SU-DHL-6 (cell line): Measurements from ENCODE around the gene INO80B.

Source experiments
- H2AFZ ChIP-seq: fragments of 200-600 bp; sonication (generic); 2 replicates; pipeline ENCODE4 v1.6.1; 2014; ENCODE audit warnings: low read depth, mild to moderate bottlenecking, moderate library complexity, mixed read lengths, antibody characterized with exemption, low read length; ENCODE audit not compliant: severe bottlenecking
- H3F3A ChIP-seq: fragments of 200-600 bp; shearing (Covaris generic); 2 replicates; pipeline ENCODE4 v1.6.0; 2016; ENCODE audit warnings: antibody characterized with exemption, mild to moderate bottlenecking; ENCODE audit not compliant: insufficient read depth
- H3K27ac ChIP-seq: fragments of 200-600 bp; sonication (generic); 2 replicates; pipeline ENCODE4 v1.5.1; 2016; ENCODE audit warnings: low read depth, mild to moderate bottlenecking, low read length, moderate library complexity, mixed read lengths
- H3K27me3 ChIP-seq: fragments of 200-600 bp; sonication (generic), shearing (Covaris generic); 2 replicates; pipeline ENCODE4 v1.6.0; 2014; ENCODE audit warnings: mild to moderate bottlenecking, low read length
- H3K36me3 ChIP-seq: fragments of 200-600 bp; sonication (generic); 2 replicates; pipeline ENCODE4 v1.6.1; 2014; ENCODE audit warnings: mild to moderate bottlenecking, low read length, mixed read lengths
- H3K4me2 ChIP-seq: fragments of 300-600, 200-600 bp; shearing (Covaris generic), sonication (generic); 2 replicates; pipeline ENCODE4 v1.6.0; 2014; ENCODE audit warnings: low read length, low read depth, mild to moderate bottlenecking; ENCODE audit not compliant: poor library complexity, severe bottlenecking
- H3K4me3 ChIP-seq: fragments of 200-600 bp; sonication (generic); 2 replicates; pipeline ENCODE4 v1.5.1; 2014; ENCODE audit warnings: antibody characterized with exemption, low read length, mild to moderate bottlenecking, mixed read lengths; ENCODE audit not compliant: insufficient read depth, poor library complexity, severe bottlenecking
- H3K79me2 ChIP-seq: fragments of 200-600 bp; sonication (generic); 2 replicates; pipeline ENCODE4 v1.6.1; 2014; ENCODE audit warnings: mild to moderate bottlenecking, low read length, moderate library complexity; ENCODE audit not compliant: insufficient read depth
- H3K9ac ChIP-seq: fragments of 200-600 bp; sonication (generic); 2 replicates; pipeline ENCODE4 v1.7.0; 2014; ENCODE audit warnings: mild to moderate bottlenecking, low read length
- H3K9me2 ChIP-seq: fragments of 200-600 bp; sonication (generic); replicated peaks from 2 replicates; pipeline ENCODE4 v1.6.1; 2014; ENCODE audit warnings: low read length; ENCODE audit not compliant: insufficient read depth
- H3K9me3 ChIP-seq: fragments of 200-600 bp; sonication (generic); 2 replicates; pipeline ENCODE4 v1.6.1; 2014; ENCODE audit warnings: low read length, mixed read lengths; ENCODE audit not compliant: insufficient read depth
- H4K20me1 ChIP-seq: fragments of 200-600 bp; sonication (generic); 2 replicates; pipeline ENCODE4 v1.6.1; 2014; ENCODE audit warnings: low read depth, mild to moderate bottlenecking, antibody characterized with exemption, low read length, moderate library complexity, mixed read lengths
- CTCF ChIP-seq: fragments of 200-600 bp; sonication (generic); IDR thresholded peaks from one replicate; pipeline ENCODE4 v1.5.1; 2017; ENCODE audit warnings: antibody characterized with exemption, mild to moderate bottlenecking, low read length, moderate library complexity; ENCODE audit not compliant: insufficient read depth, poor library complexity, severe bottlenecking
- EZH2phosphoT487 ChIP-seq: fragments of 200-600 bp; sonication (generic), shearing (Covaris generic); conservative IDR thresholded peaks from 2 replicates; pipeline ENCODE4 v1.6.1; 2018; ENCODE audit warnings: mild to moderate bottlenecking, antibody characterized with exemption, low read length, moderate library complexity, mixed read lengths

The INO80B gene

GRCh38 chr2:74444498-74445318 lies 10.2 kb upstream of the INO80B start:
- TF ChIP-seq EZH2phosphoT487 (no peak), CTCF (no peak)
- H3K36me3 ChIP-seq, result no peaks in the 10 kb centered on the region
- no peaks in the 10 kb centered on the region for H4K20me1 ChIP-seq
- no peak overlapping the region for H3K4me2 ChIP-seq
- H2AFZ ChIP-seq, result no peak overlapping the region
- H3K27me3 ChIP-seq, result no peaks in the 10 kb centered on the region
- no peaks in the 10 kb centered on the region for H3K9me2 ChIP-seq
- no peak overlapping the region for H3K27ac ChIP-seq
- no peaks in the 10 kb centered on the region for H3K9me3 ChIP-seq
- H3K79me2 ChIP-seq, result no peaks in the 10 kb centered on the region
- H3K4me3 ChIP-seq, result no peak overlapping the region
- H3F3A ChIP-seq, result no peaks in the 10 kb centered on the region
- no peak overlapping the region for H3K9ac ChIP-seq

- no peak for TF ChIP-seq CTCF
- TF ChIP-seq EZH2phosphoT487, result no peak
- no peaks in the 10 kb centered on the region for H3K36me3 ChIP-seq
- no peaks in the 10 kb centered on the region for H3K27me3 ChIP-seq
- H3K9me2 ChIP-seq, result no peaks in the 10 kb centered on the region
- no peak overlapping the region for H3K4me2 ChIP-seq
- no peaks in the 10 kb centered on the region for H3K79me2 ChIP-seq
- H2AFZ ChIP-seq, result no peak overlapping the region
- peaks cover 2% of the 10 kb centered on the region; the same call in 1 of the 2 replicates for H3F3A ChIP-seq
- H3K27ac ChIP-seq, result no peak overlapping the region
- no peaks in the 10 kb centered on the region for H4K20me1 ChIP-seq
- H3K9ac ChIP-seq, result no peak overlapping the region
- no peak overlapping the region for H3K4me3 ChIP-seq
- no peaks in the 10 kb centered on the region for H3K9me3 ChIP-seq
Observed at GRCh38 chr2:74447230-74447999, 7.5 kb upstream of the INO80B start.

GRCh38 chr2:74448771-74449170 lies 6.1 kb upstream of the INO80B start:
- Histone ChIP-seq H3K4me2 (no peak overlapping the region), H3K27me3 (no peaks in the 10 kb centered on the region), H3K27ac (no peak overlapping the region), H2AFZ (no peak overlapping the region), H3K4me3 (no peak overlapping the region), H3K9me2 (no peaks in the 10 kb centered on the region), H3K9ac (no peak overlapping the region), H3K79me2 (no peaks in the 10 kb centered on the region), H3K36me3 (no peaks in the 10 kb centered on the region), H4K20me1 (no peaks in the 10 kb centered on the region), H3K9me3 (no peaks in the 10 kb centered on the region), H3F3A (peaks cover 15% of the 10 kb centered on the region; the same call in 1 of the 2 replicates)
- TF ChIP-seq EZH2phosphoT487, result no peak
- TF ChIP-seq CTCF, result no peak
